Measurements from ENCODE around the gene PML. TPM values are rescaled to one million over a fixed set of nuclear protein-coding genes. Genes with fewer than 3 reads are reported as not detected.

Gene PML
- total and polyA plus RNA-seq, 4 donors, result 8.2 to 15.2 (median 10.8) TPM

DNA sequence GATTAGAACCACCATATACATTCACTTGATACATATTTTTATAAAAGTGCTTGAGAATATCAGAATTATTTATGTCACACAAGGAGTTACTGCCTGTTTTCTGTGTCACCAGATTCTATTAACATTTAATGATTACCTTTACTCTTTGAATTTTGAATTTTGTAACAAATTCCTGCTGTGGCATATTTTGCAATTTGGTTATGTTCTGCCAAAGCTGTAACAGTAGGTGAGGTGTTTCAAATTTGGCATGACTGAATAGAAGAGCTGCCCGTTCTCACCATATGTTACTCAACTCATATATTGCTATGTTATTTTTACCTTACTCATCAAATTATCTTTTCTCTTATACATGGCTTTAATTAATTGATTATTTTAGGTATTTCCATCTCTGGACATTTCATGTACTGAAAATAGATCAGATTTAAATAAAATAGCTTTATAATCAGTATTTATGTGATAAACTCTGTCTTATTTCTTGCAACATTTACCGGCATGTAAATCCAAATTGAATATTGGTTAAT, 18.9 kb downstream of the PML start:
- peaks cover 9 to 53% (median 44%) of the 10 kb centered on the region in 4 donors for H3K4me1 ChIP-seq (ENCODE audit: control insufficient read depth in 4 of 4, insufficient read depth in 4 of 4, low read length in 3 of 4)
- H3K4me3 ChIP-seq (ENCODE audit: low read depth in 1 of 3, low read length in 3 of 3), result no peak overlapping the region
- peak in 1 of 2 donors; percentile 36 for TF ChIP-seq JUND (IDR thresholded peaks at IDR 0.05)
- TF ChIP-seq, protein P1, sequence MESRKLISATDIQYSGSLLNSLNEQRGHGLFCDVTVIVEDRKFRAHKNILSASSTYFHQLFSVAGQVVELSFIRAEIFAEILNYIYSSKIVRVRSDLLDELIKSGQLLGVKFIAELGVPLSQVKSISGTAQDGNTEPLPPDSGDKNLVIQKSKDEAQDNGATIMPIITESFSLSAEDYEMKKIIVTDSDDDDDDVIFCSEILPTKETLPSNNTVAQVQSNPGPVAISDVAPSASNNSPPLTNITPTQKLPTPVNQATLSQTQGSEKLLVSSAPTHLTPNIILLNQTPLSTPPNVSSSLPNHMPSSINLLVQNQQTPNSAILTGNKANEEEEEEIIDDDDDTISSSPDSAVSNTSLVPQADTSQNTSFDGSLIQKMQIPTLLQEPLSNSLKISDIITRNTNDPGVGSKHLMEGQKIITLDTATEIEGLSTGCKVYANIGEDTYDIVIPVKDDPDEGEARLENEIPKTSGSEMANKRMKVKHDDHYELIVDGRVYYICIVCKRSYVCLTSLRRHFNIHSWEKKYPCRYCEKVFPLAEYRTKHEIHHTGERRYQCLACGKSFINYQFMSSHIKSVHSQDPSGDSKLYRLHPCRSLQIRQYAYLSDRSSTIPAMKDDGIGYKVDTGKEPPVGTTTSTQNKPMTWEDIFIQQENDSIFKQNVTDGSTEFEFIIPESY (IDR thresholded peaks at IDR 0.05), result no peak
- TF ChIP-seq, protein P2, sequence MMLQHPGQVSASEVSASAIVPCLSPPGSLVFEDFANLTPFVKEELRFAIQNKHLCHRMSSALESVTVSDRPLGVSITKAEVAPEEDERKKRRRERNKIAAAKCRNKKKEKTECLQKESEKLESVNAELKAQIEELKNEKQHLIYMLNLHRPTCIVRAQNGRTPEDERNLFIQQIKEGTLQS (IDR thresholded peaks at IDR 0.05), result no peak
- no peak for TF ChIP-seq EGR1 (IDR thresholded peaks at IDR 0.05; ENCODE audit: low read depth in 2 of 2)
- TF ChIP-seq, protein P3, sequence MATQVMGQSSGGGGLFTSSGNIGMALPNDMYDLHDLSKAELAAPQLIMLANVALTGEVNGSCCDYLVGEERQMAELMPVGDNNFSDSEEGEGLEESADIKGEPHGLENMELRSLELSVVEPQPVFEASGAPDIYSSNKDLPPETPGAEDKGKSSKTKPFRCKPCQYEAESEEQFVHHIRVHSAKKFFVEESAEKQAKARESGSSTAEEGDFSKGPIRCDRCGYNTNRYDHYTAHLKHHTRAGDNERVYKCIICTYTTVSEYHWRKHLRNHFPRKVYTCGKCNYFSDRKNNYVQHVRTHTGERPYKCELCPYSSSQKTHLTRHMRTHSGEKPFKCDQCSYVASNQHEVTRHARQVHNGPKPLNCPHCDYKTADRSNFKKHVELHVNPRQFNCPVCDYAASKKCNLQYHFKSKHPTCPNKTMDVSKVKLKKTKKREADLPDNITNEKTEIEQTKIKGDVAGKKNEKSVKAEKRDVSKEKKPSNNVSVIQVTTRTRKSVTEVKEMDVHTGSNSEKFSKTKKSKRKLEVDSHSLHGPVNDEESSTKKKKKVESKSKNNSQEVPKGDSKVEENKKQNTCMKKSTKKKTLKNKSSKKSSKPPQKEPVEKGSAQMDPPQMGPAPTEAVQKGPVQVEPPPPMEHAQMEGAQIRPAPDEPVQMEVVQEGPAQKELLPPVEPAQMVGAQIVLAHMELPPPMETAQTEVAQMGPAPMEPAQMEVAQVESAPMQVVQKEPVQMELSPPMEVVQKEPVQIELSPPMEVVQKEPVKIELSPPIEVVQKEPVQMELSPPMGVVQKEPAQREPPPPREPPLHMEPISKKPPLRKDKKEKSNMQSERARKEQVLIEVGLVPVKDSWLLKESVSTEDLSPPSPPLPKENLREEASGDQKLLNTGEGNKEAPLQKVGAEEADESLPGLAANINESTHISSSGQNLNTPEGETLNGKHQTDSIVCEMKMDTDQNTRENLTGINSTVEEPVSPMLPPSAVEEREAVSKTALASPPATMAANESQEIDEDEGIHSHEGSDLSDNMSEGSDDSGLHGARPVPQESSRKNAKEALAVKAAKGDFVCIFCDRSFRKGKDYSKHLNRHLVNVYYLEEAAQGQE (IDR thresholded peaks at IDR 0.05), result peak; percentile 15
- TF ChIP-seq FOXA1 (IDR thresholded peaks at IDR 0.05), result no peak
- TF ChIP-seq GABPA (IDR thresholded peaks at IDR 0.05 in 1 of 2, conservative IDR thresholded peaks at IDR 0.05 in 1 of 2), result peak in 1 of 2 donors; percentile 14
- TF ChIP-seq NR2F2 (IDR thresholded peaks at IDR 0.05), result no peak
- no peak for TF ChIP-seq YY1 (IDR thresholded peaks at IDR 0.05)
- TF ChIP-seq, protein P4, sequence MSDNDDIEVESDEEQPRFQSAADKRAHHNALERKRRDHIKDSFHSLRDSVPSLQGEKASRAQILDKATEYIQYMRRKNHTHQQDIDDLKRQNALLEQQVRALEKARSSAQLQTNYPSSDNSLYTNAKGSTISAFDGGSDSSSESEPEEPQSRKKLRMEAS (IDR thresholded peaks at IDR 0.05), result no peak
- no peak for TF ChIP-seq FOXA2 (IDR thresholded peaks at IDR 0.05)
- TF ChIP-seq HNF4G (IDR thresholded peaks at IDR 0.05), result no peak
- peak; percentile 39 for TF ChIP-seq SP1 (IDR thresholded peaks at IDR 0.05)
- no peak for TF ChIP-seq RAD21 (IDR thresholded peaks at IDR 0.05)
- peak; percentile 37 to 61 for TF ChIP-seq HNF4A (conservative IDR thresholded peaks at IDR 0.05)
- TF ChIP-seq RXRA (IDR thresholded peaks at IDR 0.05), result peak in 1 of 2 donors; percentile 53
- TF ChIP-seq, protein P5, sequence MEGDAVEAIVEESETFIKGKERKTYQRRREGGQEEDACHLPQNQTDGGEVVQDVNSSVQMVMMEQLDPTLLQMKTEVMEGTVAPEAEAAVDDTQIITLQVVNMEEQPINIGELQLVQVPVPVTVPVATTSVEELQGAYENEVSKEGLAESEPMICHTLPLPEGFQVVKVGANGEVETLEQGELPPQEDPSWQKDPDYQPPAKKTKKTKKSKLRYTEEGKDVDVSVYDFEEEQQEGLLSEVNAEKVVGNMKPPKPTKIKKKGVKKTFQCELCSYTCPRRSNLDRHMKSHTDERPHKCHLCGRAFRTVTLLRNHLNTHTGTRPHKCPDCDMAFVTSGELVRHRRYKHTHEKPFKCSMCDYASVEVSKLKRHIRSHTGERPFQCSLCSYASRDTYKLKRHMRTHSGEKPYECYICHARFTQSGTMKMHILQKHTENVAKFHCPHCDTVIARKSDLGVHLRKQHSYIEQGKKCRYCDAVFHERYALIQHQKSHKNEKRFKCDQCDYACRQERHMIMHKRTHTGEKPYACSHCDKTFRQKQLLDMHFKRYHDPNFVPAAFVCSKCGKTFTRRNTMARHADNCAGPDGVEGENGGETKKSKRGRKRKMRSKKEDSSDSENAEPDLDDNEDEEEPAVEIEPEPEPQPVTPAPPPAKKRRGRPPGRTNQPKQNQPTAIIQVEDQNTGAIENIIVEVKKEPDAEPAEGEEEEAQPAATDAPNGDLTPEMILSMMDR (IDR thresholded peaks at IDR 0.05; ENCODE audit: low read depth, low read length, missing input control), result no peak
- no peak for TF ChIP-seq TAF1 (conservative IDR thresholded peaks at IDR 0.05)
- 44% methylated on average over 2 of the region's 2 CpGs for WGBS
- no peaks in the 10 kb centered on the region for H3K9me3 ChIP-seq (ENCODE audit: control insufficient read depth in 4 of 4, low read length in 3 of 4)
- H3K9ac ChIP-seq (ENCODE audit: low read depth in 1 of 2, low read length in 2 of 2), result no peak overlapping the region
- H3K27ac ChIP-seq (ENCODE audit: low read depth in 1 of 2, low read length in 2 of 2), result no peak overlapping the region
- no peaks in the 10 kb centered on the region for H3K27me3 ChIP-seq (ENCODE audit: control insufficient read depth in 4 of 4, insufficient read depth in 4 of 4, low read length in 3 of 4)
- H3K36me3 ChIP-seq (ENCODE audit: control insufficient read depth in 4 of 4, insufficient read depth in 3 of 4, low read depth in 1 of 4, low read length in 3 of 4), result peaks cover 0 to 3% (median 1%) of the 10 kb centered on the region in 4 donors
- no peak for DNase-seq (ENCODE audit: low spot score)

Measured in liver (tissue), 9 donors.